Testis (tissue), 3 donors: ENCODE data around the gene PCCA. TPM values are rescaled to one million over a fixed set of nuclear protein-coding genes. Genes with fewer than 3 reads are reported as not detected.

Experiments used
- DNase-seq: peaks from one replicate; pipeline ENCODE4 v3.0.0-alpha.2; 2019
- H3K27ac ChIP-seq, 2 donors: fragments of 200-600 bp; sonication (generic); one replicate each; pipeline ENCODE4 v1.5.1; 2019
- H3K27me3 ChIP-seq: fragments of 200-600 bp; sonication (generic); one replicate; pipeline ENCODE4 v1.5.1; 2019
- H3K36me3 ChIP-seq: fragments of 200-600 bp; sonication (generic); one replicate; pipeline ENCODE4 v1.5.1; 2017; ENCODE audit warnings: low read depth; ENCODE audit errors: missing control alignments
- H3K4me1 ChIP-seq: fragments of 200-600 bp; sonication (generic); one replicate; pipeline ENCODE4 v1.5.1; 2019
- H3K4me3 ChIP-seq, 2 donors: fragments of 200-600 bp; sonication (generic); one replicate each; pipeline ENCODE4 v1.5.1; 2017 to 2019
- H3K9me3 ChIP-seq: fragments of 200-600 bp; sonication (generic); one replicate; pipeline ENCODE4 v1.5.1; 2017
- CTCF ChIP-seq, 3 experiments: fragments of 450-650 bp in 2 of 3; fragments of 200-600 bp in 1 of 3; sonication (generic) in 1 of 3; IDR thresholded peaks; one replicate each; pipeline ENCODE4 v1.5.1; 2016 to 2019; ENCODE audit warnings: antibody characterized with exemption in 3 of 3, mild to moderate bottlenecking in 2 of 3, moderate library complexity in 1 of 3
- POLR2A ChIP-seq: fragments of 450-650 bp; IDR thresholded peaks from one replicate; pipeline ENCODE4 v1.6.1; 2017; ENCODE audit warnings: antibody characterized with exemption, mild to moderate bottlenecking, moderate library complexity
- WGBS, 2 donors: methylation state at CpG; one replicate each; pipeline ENCODE4 v1.1.5; 2018; 5-methylcytosine and 5-hydroxymethylcytosine counted together
- intact Hi-C: fragments of 100-400 bp; cut with DNase I; formaldehyde crosslinking; loops from one replicate; pipeline ENCODE4 v1.15.1; 2023; ENCODE audit warnings: low total_unique reads
- polyA plus RNA-seq: library from polyadenylated mRNA; stranded (reverse); fragments of 350-450 nt; fragmentation: Illumina TruSeq; extraction: RNeasy Lipid Tissue Mini Kit (QIAGEN cat#74804); gene quantifications from one replicate; pipeline ENCODE4 v1.2.3, GENCODE V29; 2014; ENCODE audit warnings: low read depth, low replicate concordance; ENCODE audit not compliant: insufficient read depth
- total RNA-seq, 2 donors: library from RNA; depleted of rRNA; stranded (reverse); fragments of >200 nt; gene quantifications; one replicate each; pipeline ENCODE4 v1.2.3, GENCODE V29; 2016

The PCCA gene
- total and polyA plus RNA-seq, 3 donors from 2014 or later: 17.9 to 56.2 (median 39.2) TPM

GRCh38 chr13:100231176-100231575, 142.3 kb downstream of the PCCA start:
- intact Hi-C loops: no loop called here
- no peak overlapping the region for H3K27ac ChIP-seq

GRCh38 chr13:100234006-100234405, 145.1 kb downstream of the PCCA start:
- H3K9me3 ChIP-seq: no peaks in the 10 kb centered on the region
- H3K27ac ChIP-seq: no peak overlapping the region
- 74 to 85% methylated on average over 4 of the region's 4 CpGs for WGBS, 2 donors
- H3K27me3 ChIP-seq: no peaks in the 10 kb centered on the region
- no peaks in the 10 kb centered on the region for H3K4me1 ChIP-seq
- H3K4me3 ChIP-seq: no peak overlapping the region
- TF ChIP-seq POLR2A (no peak), CTCF (IDR thresholded peaks at IDR 0.05) (no peak)
- no peaks in the 10 kb centered on the region for H3K36me3 ChIP-seq
- no peak for DNase-seq
- intact Hi-C loops: no loop called here

More at GRCh38 chr13:100231176-100231575, 142.3 kb downstream of the PCCA start:
- H3K9me3 ChIP-seq: no peaks in the 10 kb centered on the region
- no peaks in the 10 kb centered on the region for H3K36me3 ChIP-seq
- TF ChIP-seq CTCF (IDR thresholded peaks at IDR 0.05): no peak
- TF ChIP-seq POLR2A: no peak
- H3K27me3 ChIP-seq: no peaks in the 10 kb centered on the region
- H3K4me1 ChIP-seq: no peaks in the 10 kb centered on the region
- 92% methylated on average over 3 of the region's 3 CpGs for WGBS, 2 donors
- no peak for DNase-seq
- H3K4me3 ChIP-seq: no peak overlapping the region

- DNase-seq: no peak
- Histone ChIP-seq H3K27ac (no peak overlapping the region), H3K9me3 (no peaks in the 10 kb centered on the region), H3K27me3 (no peaks in the 10 kb centered on the region), H3K4me3 (no peak overlapping the region), H3K36me3 (no peaks in the 10 kb centered on the region), H3K4me1 (no peaks in the 10 kb centered on the region)
- intact Hi-C loops: no loop called here
- no peak for TF ChIP-seq CTCF (IDR thresholded peaks at IDR 0.05)
- no peak for TF ChIP-seq POLR2A
- WGBS, 2 donors: 78 to 80% methylated on average over 4 of the region's 4 CpGs
Observed at GRCh38 chr13:100234524-100235136, 145.7 kb downstream of the PCCA start.

- Histone ChIP-seq H3K27ac (no peak overlapping the region), H3K36me3 (no peaks in the 10 kb centered on the region), H3K4me3 (no peak overlapping the region), H3K9me3 (no peaks in the 10 kb centered on the region), H3K4me1 (no peaks in the 10 kb centered on the region), H3K27me3 (no peaks in the 10 kb centered on the region)
- WGBS, 2 donors: 53% methylated on average over 5 of the region's 5 CpGs
- intact Hi-C loops: no loop called here
- no peak for TF ChIP-seq POLR2A
- peak; percentile 10 to 53 (median 42) for TF ChIP-seq CTCF (IDR thresholded peaks at IDR 0.05)
- DNase-seq: no peak
Observed at GRCh38 chr13:100235311-100235901, 146.5 kb downstream of the PCCA start.
